GM18508 (cell line): ENCODE data around the gene RORC.

Experiments
- ATAC-seq: cut with Tn5 transposase; IDR thresholded peaks from one replicate; pipeline ENCODE4 v1.9.1; 2021; ENCODE audit warnings: moderate number of reproducible peaks; ENCODE audit not compliant: insufficient read depth, unreplicated experiment

Gene RORC

DNA sequence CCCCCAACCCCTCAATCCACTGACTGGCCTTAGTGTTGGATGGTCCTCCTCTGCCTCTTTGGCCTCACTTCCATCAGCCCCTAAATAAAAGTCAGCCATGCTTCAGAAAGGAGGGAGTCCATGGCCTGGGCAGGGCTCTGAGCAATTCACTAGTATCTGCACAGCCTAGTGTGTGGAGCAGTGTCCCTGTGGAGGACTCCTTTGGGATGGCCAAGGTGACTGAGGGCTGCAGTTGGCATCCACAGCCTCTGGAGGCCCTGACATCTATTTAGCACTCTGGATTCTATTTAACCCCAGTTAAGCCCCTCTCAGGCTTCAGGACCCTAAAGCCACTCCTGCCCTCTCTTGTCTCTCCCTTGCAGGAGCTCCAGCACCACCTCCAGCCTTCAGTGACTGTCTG, 18.3 kb upstream of the RORC start:
- no peak for ATAC-seq

DNA sequence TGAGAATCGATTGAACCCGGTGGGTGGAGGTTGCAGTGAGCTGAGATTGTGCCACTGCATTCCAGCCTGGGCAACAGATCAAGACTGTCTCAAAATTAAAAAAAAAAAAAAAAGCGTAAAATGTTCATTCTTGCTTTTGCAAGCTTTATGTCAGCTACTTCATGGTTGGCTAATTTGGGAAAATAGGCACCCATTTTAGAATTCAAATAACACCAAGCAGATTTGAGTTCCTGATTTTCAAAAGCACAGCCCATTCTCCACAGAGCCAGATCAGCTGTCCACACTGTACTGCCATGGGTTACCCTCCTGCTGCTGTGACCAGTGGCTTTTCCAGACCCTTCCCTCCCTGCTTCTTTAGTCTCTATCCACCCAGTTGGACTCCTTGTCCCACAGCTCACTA, 17.5 kb upstream of the RORC start:
- no peak for ATAC-seq

DNA sequence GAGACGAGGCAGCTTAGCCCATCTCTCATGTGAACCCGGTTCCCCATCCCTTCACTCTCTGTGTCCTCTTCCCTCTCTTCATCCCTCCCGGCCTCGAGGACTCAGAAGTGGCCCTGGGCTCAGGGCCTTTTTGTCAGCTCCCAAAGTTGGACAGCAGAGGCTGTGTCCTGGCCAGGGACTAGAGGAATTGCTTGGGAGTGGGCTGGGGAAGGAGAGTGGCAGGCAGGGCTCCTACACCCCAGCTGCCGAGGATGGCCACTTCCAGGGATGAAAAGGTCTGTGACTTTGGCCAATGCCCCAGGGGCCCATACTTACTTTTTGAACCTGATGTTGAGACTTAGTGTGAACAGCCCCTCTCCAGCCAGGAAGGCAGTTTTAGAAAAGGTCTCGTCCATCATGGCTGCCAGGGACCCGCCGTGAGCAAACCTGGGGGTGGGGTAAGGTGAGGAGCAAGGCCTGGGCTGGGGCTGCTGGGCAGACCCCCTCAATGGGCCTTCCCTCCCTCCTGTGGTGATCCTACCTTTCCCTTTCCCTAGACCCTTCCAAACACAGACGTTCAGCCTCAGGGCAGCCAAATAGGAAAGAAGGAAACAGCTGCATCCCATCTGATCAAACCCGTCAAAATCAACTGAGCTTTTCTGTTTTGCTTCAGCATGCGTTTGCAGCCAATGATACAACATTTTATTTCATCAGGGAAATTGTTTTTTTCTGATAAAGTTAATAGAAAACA, 16.4 kb upstream of the RORC start:
- no peak for ATAC-seq

DNA sequence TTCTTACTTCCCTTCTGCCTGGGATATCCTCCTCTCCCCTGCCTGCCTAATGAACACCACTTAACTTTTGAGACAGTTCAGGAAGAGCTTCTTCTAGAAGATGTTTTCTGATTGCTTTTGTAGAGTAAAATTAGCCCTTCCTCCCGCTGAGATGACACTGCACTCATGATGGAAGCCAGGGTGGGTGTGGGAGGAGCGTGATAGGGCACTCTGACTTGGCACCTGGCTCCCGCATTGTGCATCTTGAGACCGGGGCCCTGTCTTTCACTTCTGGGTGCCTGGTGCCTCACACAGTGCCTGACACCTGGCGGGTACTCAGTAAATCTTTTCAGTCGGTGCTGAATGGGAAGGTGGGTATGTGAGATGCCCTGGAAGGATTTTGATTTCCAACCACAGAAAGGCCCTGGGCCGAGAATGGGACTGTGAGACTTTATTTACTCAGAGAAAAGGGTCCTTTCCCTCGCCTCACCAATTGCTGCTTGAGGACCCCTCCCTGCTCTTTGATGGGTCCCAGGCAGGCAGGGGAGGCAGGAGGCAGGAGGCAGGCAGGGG, 15.2 kb upstream of the RORC start:
- ATAC-seq = no peak

DNA sequence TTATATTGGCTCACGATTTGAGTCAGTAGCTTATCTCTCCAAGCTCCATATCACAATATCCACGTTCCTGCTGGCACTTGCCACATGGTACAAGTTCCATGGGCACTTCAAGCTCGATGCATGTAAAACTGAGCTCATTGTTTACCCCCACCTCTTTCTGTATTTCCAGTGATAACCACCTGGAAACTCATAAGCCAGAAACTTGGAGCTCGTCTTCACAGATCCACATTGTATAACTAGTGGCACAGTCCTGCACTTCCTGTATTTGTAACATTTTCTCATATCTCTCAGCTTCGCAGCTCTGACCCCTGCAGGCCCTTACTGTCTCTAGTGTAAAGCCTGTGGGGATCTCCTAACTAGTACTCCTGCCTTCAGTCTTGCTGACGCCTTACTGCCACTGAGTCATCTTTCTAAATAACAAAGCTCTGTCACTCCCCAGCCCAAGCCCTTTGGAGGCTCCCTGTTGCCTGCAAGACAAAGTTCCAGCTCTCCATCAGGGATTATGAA, 14.5 kb upstream of the RORC start:
- ATAC-seq = no peak

DNA sequence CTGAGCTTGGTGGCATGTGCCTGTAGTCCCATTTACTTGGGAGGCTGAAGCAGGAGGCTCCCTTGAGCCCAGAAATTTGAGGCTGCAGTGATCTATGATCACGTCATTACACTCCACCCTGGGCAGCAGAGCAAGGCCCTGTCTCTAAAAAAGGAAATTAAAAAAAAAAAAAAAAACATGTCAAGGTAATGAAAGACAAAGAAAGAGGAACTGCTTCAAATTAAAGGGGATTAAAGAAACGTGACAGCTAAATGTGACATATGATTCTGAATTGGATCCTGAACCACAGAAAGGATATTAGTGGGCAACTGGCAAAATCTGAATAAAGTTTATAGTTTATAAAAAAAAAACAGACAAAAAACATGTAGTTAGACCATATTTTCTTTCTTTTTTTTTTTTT, 11.8 kb upstream of the RORC start:
- ATAC-seq = no peak

DNA sequence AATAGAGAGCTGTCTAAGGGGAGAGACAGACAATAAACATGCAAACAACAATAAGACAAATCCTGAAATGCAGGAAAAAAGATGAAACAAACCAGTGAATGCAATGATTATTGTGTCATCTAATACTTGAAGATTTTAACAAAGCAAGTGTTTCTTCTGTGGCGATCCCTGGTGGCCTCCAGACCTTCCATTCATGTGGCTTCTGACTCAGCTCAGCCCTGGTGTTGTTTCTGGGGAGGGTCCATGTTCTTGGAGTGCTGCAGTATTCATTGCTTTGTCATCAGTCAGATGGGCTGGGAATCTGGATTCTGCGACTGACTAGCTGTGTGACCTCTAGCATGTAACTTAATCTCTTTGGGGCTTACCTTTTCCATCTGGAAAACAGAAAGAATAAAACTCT, 9.5 kb upstream of the RORC start:
- no peak for ATAC-seq

DNA sequence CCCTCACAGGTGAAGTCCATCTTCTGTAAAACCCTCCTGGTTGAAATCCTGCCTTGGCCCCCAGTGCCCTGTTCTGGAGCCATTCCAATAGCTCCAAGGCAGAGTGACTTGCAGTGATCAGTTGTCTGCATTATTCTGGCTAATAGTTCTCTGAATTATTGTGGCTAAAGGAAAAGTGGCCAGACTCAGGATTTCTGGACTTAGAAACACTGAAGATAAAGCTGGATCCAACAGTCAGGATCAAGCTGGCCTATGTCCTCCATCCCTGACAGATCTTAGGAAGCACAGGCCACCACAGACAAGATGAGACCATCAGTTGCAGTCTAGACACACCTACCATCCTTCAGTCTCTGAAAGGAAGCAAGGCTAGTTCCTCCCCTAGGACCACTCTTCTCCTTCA, 8.8 kb upstream of the RORC start:
- ATAC-seq = no peak

DNA sequence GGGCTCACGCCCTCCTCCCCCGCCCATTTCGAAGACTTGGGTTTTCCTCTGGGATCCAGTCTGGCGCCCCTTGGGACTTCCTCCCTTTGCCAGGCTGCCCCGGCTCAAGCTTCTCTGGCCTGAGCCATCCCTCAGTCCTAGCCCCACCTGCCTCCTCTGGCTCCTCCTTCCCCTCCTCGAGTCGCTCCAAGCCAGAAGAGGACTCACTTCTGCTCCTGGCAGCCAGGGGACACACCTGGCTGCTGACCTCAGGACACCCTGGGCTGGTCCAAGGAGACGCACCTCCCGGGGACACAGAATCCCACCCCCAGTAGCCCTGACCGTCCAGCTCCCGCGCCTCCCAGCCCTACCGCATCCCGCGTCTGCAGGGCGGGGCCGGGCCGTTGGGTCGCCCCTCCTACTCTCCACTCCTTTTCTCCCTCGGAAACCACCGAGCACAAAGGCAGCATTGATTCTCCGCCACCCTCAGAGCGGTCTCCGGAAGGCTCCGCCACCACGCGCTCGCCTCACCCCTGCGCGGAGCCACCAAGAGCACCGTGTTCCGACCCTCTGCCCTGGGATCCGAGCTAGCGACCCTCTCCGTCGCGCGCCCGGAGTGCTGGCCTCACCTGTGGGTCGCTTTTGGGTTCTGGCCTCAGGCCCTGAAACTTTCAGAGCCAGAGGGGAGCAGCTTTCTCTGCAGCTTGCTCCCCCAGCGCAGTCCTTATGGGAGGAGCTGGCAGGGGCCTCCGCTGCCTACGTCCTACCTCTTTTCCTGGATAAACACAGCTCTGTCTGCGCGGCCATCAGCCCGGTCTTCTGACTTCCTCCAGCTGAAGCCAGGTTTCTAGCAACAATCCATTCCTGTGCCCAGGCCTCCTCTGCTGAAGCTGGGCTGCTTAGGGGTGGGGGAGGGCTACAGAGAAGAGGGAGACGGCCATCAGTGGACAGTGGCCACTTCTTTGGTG, 8.1 kb upstream of the RORC start, which contains the start of gene C2CD4D:
TSS of gene C2CD4D (minus strand) at position 364 of the 947 bp plus-strand sequence. CDS start 831 bp downstream, outside the sequence.
- ATAC-seq = no peak

DNA sequence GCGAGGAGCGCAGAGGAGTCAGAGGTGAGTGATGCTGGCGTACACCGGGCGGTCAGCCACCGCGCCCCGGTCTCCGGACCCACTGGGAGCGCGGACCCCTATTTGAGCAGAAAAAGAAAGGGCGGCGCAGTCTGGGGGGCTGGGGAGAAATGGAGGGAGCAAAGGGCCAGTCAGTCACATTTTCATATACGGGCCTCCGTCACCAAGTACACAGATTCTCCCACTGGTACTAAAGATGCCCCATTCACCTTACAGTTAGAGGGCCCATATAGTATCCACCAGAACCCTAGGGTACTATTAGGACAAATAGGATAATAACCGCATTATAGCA, 7.4 kb upstream of the RORC start:
- no peak for ATAC-seq

DNA sequence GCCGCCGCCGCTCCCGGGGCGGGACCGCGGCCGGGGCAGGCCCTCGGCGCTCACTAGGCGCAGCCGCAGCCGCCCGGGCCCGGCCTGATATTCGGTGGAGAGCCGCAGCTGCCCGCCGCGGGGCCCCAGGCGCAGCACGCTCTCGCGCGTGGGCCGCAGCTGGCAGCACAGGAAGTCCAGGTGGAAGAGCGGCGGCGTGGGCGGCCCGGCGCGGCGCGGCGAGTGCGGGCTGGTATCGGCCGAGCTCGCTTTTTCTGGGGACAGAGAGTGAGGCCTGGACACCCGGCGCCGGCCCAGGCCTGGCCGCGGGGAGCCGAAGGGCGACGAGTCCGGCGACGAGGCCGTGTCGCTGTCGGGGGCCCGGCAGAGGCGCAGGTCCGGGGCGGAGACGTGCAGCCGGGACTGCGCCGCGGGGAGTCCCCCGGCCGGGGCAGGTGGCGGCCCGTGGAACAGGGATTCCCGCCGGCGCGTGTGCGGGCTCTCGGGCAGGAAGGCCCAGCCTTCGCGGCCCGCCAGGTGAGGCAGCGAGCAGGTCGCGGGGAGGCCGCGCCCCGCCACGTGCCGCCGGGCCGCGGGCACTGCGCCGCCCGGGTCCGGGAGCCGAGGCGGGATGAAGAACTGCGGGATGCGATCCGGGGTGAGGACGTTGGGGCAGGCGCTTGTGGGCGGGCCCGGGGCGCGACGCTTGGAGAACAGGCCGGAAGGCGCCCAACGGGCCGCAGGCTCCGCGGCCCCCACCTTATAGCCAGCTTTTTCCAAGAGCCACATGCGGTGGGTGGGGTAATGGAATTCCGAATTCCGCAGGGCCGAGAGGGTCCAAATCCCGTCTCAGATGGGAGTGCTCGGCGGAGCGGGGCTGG, 6.8 kb upstream of the RORC start:
- no peak for ATAC-seq

DNA sequence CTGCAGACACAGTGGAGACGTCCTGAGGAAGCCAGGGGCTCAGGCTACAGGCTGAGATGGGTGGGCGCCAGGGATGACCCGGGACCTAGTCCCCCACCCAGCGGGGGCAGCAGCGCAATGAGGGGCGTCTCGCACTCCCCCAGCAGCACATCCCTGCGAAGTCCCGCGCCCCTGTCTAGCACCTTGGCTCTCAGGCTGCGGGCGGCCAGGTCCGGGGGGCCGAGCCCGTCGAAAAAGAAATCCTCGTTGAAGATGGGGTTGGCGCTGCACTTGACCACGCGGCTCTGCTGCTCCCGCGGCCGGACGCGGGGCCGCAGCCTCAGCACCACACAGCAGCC, 6.3 kb upstream of the RORC start:
- ATAC-seq = no peak

DNA sequence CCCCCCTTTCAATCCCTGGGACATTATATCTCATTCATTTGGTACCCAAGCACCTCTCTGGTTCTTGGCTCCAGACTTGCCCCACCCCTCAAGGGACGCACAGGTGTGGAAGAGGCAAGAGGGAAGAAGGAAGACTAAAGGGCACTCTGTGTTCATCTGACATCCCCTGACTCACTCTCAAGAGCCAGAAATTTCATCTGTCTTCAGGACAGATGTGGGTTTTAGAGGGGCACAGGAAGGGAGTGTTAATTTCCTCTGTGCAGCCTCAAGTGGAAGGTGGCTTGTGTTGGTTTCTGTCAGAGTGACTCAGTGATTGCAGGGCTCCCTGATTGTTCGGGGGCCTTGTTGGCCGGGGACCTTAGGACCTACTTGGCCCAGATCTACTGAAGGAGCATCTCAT, 5.6 kb upstream of the RORC start:
- ATAC-seq = no peak

DNA sequence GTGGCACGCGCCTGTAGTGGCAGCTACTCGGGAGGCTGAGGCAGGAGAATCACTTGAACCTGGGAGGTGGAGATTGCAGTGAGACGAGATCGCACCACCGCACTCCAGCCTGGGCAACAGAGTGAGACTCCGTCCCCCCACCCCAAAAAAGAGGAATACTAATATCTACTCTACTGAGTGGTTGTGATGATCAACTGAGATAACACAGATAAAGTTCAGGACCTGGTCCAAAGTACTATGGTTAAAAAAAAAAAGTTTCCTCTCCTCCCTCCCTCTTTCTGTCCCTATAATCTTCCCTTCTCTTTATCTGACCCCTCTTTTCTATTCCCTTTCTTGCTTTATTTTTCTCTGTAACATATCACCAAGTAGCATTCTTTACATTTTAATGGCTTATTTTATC, 4.0 kb upstream of the RORC start:
- ATAC-seq = no peak

DNA sequence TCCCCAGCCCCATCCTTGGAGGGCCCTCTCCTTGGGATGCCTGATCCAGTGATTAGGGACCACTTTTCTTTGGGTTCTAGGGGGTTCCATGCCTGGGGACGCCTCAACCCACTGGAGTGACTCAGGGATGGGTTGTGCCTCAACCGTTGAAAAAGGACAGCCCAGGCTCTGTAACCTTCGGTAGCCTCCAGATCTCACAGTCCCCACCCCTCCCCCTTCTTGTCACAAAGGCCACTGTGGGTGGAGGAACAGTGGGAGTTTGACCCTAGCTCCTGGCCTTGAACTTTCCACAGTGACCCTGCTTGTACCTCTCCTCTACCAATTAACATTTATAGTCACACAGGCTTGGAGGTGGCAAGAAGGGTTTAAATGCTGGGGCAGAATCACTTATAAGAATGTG, 2.6 kb upstream of the RORC start:
- no peak for ATAC-seq

DNA sequence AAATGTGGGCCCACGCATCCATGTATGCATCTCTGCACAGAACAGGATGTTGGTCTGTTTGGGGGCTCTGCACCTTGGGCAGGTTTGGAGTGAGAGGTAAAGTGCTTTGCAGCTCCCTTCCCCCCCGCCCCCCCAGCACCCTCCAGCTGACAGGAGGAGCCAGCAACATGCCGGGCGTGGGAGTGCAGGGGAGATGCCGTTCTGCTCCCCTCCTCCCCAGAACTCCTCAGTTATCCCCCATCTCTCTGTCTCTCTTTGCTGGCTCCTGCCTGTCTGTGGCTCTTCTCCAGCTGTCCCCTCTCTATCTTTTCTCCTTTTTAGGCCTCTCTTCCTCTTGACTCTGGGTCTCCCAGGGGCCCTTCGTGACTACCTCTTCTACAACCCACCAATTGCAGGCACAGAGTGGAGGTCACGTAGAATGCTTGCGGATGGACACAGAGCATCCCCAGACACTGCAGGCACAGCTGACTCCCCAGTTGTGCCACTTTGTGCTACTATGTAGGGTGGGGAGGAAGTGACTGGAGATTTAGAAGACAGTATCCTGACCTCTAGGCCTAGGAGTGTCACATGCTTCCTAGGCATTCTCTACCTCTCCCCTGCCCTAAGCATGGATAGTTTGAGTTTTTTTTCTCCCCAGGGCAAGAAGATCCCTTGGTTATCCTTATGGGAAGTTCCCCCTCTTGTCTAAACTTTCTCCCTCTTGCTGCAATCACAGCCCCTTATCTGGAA, 1.7 kb upstream of the RORC start:
- no peak for ATAC-seq

DNA sequence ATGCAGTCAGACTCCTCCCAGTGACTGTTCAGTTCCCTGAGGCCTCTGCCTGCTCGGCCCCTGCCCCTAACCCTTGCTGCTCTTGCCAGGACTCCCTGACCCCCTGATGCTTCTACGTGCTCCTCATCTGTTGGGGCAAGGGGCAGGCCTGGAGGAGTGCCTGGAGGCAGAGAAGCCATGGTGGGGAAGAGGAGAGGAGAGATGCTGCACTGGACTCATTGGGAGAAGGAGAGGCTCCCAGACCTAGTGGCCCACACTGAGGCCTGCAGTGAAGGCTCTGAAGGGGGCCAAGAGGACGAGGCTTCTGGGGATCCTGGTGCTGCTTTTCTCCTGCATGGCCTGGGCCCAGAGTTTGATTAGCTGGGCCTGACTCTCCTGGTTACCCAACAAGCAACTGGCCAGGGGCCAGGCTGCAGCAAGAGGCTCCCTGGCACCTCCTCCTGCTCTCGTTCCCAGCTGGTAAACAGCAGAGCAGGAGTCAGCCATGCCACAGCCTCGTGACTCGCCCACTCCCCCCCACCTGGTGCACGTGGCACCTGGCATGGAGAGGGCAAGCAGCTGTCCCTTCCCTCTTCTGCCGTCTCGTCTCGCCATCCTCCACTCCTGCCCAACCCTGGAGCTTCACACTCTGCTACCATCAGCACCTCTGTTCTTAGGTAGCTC, 847 bp upstream of the RORC start:
- ATAC-seq = no peak

DNA sequence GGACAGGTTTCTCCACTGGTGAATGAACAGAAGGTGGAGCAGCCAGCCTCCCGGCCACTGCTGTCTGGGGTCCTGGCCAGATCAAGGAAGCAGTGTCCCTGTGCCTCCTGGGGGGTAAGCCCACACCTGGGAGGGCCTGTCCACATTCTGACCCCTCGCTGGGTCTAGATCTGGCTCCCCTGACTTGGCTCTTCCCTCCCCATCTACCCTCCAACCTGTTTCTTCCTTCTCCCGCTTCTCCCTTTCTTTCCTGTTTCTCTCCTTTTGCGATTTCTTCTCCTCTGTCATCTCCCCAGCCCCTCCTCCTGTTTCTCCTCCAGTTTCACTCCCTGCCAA, 378 bp downstream of the RORC start:
- no peak for ATAC-seq

DNA sequence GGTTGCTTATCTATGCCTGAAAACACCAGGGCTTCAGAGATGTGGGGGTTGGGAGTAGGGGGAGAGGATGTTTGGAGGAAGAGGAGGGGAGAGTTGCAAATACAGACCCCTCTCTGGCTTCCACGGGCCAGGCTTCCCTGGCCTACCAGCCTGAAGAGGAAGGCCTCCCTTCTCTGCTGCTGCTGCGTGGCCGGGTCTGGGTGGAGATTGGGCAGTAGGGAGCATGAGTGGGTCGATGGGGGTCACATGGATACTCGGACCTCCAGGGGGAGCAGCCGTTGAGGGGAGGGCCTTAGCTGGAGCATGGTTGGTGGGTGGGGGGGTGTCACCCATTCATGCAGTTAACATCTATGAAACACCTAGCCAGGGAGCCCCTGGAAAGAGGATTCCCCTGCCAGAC, 1.5 kb downstream of the RORC start:
- ATAC-seq = no peak
